Measurements from ENCODE around the gene VPS13A.

- TF ChIP-seq CTCF (IDR thresholded peaks at IDR 0.05) (no peak), ZFX (IDR thresholded peaks at IDR 0.05; ENCODE audit: borderline replicate concordance) (no peak)
Observed at GRCh38 chr9:77464661-77465060, 287.3 kb downstream of the VPS13A start.
